HEK293 (cell line): ENCODE data around the gene COQ8B.
A peak's percentile ranks its signal among the peaks of the same experiment; 100 is the strongest.

Source experiments
- GLIS2 ChIP-seq: fragments of 450-650 bp; formaldehyde crosslinking; IDR thresholded peaks from 2 replicates; pipeline ENCODE4 v1.5.1; 2016; ENCODE audit warnings: missing biosample characterization, missing genetic modification characterization
- HOXA7 ChIP-seq: sonication (generic); formaldehyde crosslinking; IDR thresholded peaks from 2 replicates; pipeline ENCODE4 v1.8.1; 2022; ENCODE audit warnings: missing genetic modification reagents, borderline replicate concordance
- MYNN ChIP-seq: fragments of 450-650 bp; formaldehyde crosslinking; IDR thresholded peaks from 2 replicates; pipeline ENCODE4 v1.5.1; 2016; ENCODE audit warnings: missing biosample characterization, missing genetic modification characterization, borderline replicate concordance
- RBAK ChIP-seq: fragments of 450-650 bp; formaldehyde crosslinking; IDR thresholded peaks from 2 replicates; pipeline ENCODE4 v1.5.1; 2016; ENCODE audit warnings: missing biosample characterization, missing genetic modification characterization
- ZBTB17 ChIP-seq: fragments of 450-650 bp; formaldehyde crosslinking; IDR thresholded peaks from 2 replicates; pipeline ENCODE4 v1.5.1; 2016; ENCODE audit warnings: missing biosample characterization, missing genetic modification characterization
- ZEB2 ChIP-seq: fragments of 450-650 bp; formaldehyde crosslinking; IDR thresholded peaks from 2 replicates; pipeline ENCODE4 v1.5.1; 2016; ENCODE audit warnings: missing biosample characterization, missing genetic modification characterization
- ZNF175 ChIP-seq: fragments of 450-650 bp; formaldehyde crosslinking; IDR thresholded peaks from 2 replicates; pipeline ENCODE4 v1.5.1; 2016; ENCODE audit warnings: missing biosample characterization, missing genetic modification characterization
- ZNF202 ChIP-seq: fragments of 450-650 bp; formaldehyde crosslinking; IDR thresholded peaks from 2 replicates; pipeline ENCODE4 v1.5.1; 2016; ENCODE audit warnings: missing biosample characterization, missing genetic modification characterization, borderline replicate concordance
- ZNF274 ChIP-seq, 2 experiments: fragments of 200-500 bp in 1 of 2; fragments of 450-650 bp in 1 of 2; sonication (Bioruptor generic) in 1 of 2; formaldehyde crosslinking in 1 of 2; IDR thresholded peaks; 2 replicates each; pipeline versions ENCODE4 v1.5.1 to v1.6.1; 2014 to 2016; ENCODE audit warnings: borderline replicate concordance in 1 of 2, inconsistent platforms in 1 of 2, low read length in 1 of 2, missing biosample characterization in 1 of 2, missing genetic modification characterization in 1 of 2
- ZNF37A ChIP-seq: fragments of 450-650 bp; IDR thresholded peaks from 2 replicates; pipeline ENCODE4 v1.5.1; 2018; ENCODE audit warnings: missing biosample characterization, missing genetic modification characterization
- ZNF404 ChIP-seq: fragments of 450-650 bp; formaldehyde crosslinking; IDR thresholded peaks from 2 replicates; pipeline ENCODE4 v1.5.1; 2017; ENCODE audit warnings: missing biosample characterization, missing genetic modification characterization
- ZNF426 ChIP-seq: fragments of 450-650 bp; formaldehyde crosslinking; IDR thresholded peaks from 2 replicates; pipeline ENCODE4 v1.5.1; 2017; ENCODE audit warnings: missing biosample characterization, missing genetic modification characterization, mild to moderate bottlenecking, inconsistent platforms, moderate library complexity
- ZNF529 ChIP-seq: fragments of 450-650 bp; formaldehyde crosslinking; IDR thresholded peaks from 2 replicates; pipeline ENCODE4 v1.5.1; 2017; ENCODE audit warnings: missing genetic modification characterization, missing biosample characterization; ENCODE audit not compliant: insufficient replicate concordance
- ZNF549 ChIP-seq: fragments of 450-650 bp; IDR thresholded peaks from 2 replicates; pipeline ENCODE4 v1.5.1; 2018; ENCODE audit warnings: missing biosample characterization, missing genetic modification characterization, mild to moderate bottlenecking, inconsistent platforms, moderate library complexity
- ZNF585B ChIP-seq: fragments of 450-650 bp; formaldehyde crosslinking; IDR thresholded peaks from 2 replicates; pipeline ENCODE4 v1.5.1; 2016; ENCODE audit warnings: missing biosample characterization, missing genetic modification characterization
- ZNF701 ChIP-seq: fragments of 450-650 bp; formaldehyde crosslinking; IDR thresholded peaks from 2 replicates; pipeline ENCODE4 v1.5.1; 2016; ENCODE audit warnings: missing biosample characterization, missing genetic modification characterization
- ZNF76 ChIP-seq: fragments of 450-650 bp; formaldehyde crosslinking; IDR thresholded peaks from 2 replicates; pipeline ENCODE4; 2016; ENCODE audit warnings: low read depth, missing biosample characterization, missing genetic modification characterization, borderline replicate concordance
- ZNF791 ChIP-seq: fragments of 450-650 bp; formaldehyde crosslinking; IDR thresholded peaks from 2 replicates; pipeline ENCODE4 v1.5.1; 2016; ENCODE audit warnings: missing biosample characterization, missing genetic modification characterization
- TF ChIP-seq, protein P1 (sequence below): fragments of 450-650 bp; formaldehyde crosslinking; IDR thresholded peaks from 2 replicates; pipeline ENCODE4 v1.5.1; 2017; ENCODE audit warnings: missing biosample characterization, mild to moderate bottlenecking, missing genetic modification characterization, moderate library complexity
- TF ChIP-seq, protein P2 (sequence below): fragments of 450-650 bp; formaldehyde crosslinking; IDR thresholded peaks from 2 replicates; pipeline ENCODE4 v1.5.1; 2016; ENCODE audit warnings: missing biosample characterization, missing genetic modification characterization
- TF ChIP-seq, protein P3 (sequence below): fragments of 450-650 bp; formaldehyde crosslinking; IDR thresholded peaks from 2 replicates; pipeline ENCODE4 v1.5.1; 2017; ENCODE audit warnings: missing biosample characterization, missing genetic modification characterization
- TF ChIP-seq, protein P4 (sequence below): fragments of 450-650 bp; formaldehyde crosslinking; conservative IDR thresholded peaks from 2 replicates; pipeline ENCODE4 v1.5.1; 2016; ENCODE audit warnings: low read depth, missing biosample characterization, missing genetic modification characterization
- TF ChIP-seq, protein P5 (sequence below): fragments of 450-650 bp; formaldehyde crosslinking; IDR thresholded peaks from 2 replicates; pipeline ENCODE4 v1.5.1; 2016; ENCODE audit warnings: missing biosample characterization, missing genetic modification characterization
- TF ChIP-seq, protein P6 (sequence below): fragments of 450-650 bp; formaldehyde crosslinking; IDR thresholded peaks from 2 replicates; pipeline ENCODE4 v1.5.1; 2016; ENCODE audit warnings: missing biosample characterization, missing genetic modification characterization

Gene COQ8B

DNA sequence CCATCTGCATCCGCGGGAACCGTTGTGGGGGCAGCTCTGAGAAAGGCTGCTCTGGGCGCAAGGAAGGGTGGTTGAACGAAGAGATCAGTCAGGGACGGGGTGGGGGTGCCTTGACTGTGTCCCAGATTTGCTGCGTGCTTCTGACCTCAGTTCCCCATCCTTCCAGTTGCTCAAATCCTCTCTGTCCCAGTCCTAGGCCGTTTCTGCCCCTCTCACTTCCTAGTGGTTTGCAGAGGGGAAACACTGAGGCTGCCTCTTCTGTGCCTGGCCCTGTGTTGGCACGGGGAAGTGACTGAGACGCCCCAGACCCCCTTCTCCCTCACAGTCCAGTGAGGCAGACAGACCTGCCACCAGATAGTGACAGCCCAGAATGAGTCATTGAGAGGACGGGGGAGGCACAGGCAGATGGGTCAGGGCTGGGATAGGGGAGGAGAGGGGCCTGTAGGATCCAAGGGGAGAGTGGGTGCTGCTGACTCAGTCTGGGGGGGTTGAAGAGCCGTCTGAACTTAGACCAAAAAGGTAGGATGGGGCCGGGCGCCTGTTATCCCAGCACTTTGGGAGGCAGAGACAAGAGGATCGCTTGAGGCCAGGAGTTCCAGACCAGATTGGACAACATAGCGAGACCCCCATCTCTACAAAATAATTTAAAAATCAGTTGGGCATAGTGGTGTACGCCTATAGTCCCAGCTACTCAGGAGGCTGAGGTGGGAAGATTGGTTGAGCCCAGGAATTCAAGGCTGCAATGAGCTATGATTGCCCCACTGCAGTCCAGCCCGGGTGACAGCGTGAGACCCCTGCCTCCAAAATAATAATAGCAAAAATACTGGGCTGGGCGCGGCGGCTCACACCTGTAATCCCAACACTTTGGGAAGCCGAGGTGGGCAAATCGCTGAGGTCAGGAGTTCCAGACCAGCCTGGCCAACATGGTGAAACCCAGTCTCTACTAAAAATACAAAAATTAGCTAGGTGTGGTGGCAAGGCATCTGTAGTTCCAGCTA, 52.7 kb downstream of the COQ8B start (continued):
- TF ChIP-seq, protein P1, sequence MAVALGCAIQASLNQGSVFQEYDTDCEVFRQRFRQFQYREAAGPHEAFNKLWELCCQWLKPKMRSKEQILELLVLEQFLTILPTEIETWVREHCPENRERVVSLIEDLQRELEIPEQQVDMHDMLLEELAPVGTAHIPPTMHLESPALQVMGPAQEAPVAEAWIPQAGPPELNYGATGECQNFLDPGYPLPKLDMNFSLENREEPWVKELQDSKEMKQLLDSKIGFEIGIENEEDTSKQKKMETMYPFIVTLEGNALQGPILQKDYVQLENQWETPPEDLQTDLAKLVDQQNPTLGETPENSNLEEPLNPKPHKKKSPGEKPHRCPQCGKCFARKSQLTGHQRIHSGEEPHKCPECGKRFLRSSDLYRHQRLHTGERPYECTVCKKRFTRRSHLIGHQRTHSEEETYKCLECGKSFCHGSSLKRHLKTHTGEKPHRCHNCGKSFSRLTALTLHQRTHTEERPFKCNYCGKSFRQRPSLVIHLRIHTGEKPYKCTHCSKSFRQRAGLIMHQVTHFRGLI (tag by site-specific recombination), result no peak
- peak; percentile 40 for TF ChIP-seq ZBTB17 (tag by site-specific recombination)
- TF ChIP-seq ZNF701 (tag by site-specific recombination), result no peak; the same call in 1 of the 2 replicates
- 0 out of 2 replicates have a peak, but pooled peaks have one; percentile 23 for TF ChIP-seq RBAK (tag by site-specific recombination)
- no peak for TF ChIP-seq ZNF426 (tag by site-specific recombination)
- TF ChIP-seq ZNF529, result no peak
- no peak for TF ChIP-seq ZNF76 (tag by site-specific recombination)
- TF ChIP-seq ZNF175 (tag by site-specific recombination), result no peak
- no peak for TF ChIP-seq ZNF202
- TF ChIP-seq, protein P2, sequence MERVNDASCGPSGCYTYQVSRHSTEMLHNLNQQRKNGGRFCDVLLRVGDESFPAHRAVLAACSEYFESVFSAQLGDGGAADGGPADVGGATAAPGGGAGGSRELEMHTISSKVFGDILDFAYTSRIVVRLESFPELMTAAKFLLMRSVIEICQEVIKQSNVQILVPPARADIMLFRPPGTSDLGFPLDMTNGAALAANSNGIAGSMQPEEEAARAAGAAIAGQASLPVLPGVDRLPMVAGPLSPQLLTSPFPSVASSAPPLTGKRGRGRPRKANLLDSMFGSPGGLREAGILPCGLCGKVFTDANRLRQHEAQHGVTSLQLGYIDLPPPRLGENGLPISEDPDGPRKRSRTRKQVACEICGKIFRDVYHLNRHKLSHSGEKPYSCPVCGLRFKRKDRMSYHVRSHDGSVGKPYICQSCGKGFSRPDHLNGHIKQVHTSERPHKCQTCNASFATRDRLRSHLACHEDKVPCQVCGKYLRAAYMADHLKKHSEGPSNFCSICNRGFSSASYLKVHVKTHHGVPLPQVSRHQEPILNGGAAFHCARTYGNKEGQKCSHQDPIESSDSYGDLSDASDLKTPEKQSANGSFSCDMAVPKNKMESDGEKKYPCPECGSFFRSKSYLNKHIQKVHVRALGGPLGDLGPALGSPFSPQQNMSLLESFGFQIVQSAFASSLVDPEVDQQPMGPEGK (tag by site-specific recombination), result no peak; the same call in 1 of the 2 replicates
- peak; percentile 53 for TF ChIP-seq GLIS2
- TF ChIP-seq MYNN (tag by site-specific recombination), result no peak
- TF ChIP-seq, protein P3, sequence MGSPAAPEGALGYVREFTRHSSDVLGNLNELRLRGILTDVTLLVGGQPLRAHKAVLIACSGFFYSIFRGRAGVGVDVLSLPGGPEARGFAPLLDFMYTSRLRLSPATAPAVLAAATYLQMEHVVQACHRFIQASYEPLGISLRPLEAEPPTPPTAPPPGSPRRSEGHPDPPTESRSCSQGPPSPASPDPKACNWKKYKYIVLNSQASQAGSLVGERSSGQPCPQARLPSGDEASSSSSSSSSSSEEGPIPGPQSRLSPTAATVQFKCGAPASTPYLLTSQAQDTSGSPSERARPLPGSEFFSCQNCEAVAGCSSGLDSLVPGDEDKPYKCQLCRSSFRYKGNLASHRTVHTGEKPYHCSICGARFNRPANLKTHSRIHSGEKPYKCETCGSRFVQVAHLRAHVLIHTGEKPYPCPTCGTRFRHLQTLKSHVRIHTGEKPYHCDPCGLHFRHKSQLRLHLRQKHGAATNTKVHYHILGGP (tag by site-specific recombination), result no peak
- no peak for TF ChIP-seq ZNF791 (tag by site-specific recombination)
- 0 out of 2 replicates have a peak, but pooled peaks have one; percentile 30 for TF ChIP-seq HOXA7 (CRISPR knock-in tag)
- TF ChIP-seq, protein P4, sequence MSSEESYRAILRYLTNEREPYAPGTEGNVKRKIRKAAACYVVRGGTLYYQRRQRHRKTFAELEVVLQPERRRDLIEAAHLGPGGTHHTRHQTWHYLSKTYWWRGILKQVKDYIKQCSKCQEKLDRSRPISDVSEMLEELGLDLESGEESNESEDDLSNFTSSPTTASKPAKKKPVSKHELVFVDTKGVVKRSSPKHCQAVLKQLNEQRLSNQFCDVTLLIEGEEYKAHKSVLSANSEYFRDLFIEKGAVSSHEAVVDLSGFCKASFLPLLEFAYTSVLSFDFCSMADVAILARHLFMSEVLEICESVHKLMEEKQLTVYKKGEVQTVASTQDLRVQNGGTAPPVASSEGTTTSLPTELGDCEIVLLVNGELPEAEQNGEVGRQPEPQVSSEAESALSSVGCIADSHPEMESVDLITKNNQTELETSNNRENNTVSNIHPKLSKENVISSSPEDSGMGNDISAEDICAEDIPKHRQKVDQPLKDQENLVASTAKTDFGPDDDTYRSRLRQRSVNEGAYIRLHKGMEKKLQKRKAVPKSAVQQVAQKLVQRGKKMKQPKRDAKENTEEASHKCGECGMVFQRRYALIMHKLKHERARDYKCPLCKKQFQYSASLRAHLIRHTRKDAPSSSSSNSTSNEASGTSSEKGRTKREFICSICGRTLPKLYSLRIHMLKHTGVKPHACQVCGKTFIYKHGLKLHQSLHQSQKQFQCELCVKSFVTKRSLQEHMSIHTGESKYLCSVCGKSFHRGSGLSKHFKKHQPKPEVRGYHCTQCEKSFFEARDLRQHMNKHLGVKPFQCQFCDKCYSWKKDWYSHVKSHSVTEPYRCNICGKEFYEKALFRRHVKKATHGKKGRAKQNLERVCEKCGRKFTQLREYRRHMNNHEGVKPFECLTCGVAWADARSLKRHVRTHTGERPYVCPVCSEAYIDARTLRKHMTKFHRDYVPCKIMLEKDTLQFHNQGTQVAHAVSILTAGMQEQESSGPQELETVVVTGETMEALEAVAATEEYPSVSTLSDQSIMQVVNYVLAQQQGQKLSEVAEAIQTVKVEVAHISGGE (tag by site-specific recombination), result no peak
- TF ChIP-seq, protein P5, sequence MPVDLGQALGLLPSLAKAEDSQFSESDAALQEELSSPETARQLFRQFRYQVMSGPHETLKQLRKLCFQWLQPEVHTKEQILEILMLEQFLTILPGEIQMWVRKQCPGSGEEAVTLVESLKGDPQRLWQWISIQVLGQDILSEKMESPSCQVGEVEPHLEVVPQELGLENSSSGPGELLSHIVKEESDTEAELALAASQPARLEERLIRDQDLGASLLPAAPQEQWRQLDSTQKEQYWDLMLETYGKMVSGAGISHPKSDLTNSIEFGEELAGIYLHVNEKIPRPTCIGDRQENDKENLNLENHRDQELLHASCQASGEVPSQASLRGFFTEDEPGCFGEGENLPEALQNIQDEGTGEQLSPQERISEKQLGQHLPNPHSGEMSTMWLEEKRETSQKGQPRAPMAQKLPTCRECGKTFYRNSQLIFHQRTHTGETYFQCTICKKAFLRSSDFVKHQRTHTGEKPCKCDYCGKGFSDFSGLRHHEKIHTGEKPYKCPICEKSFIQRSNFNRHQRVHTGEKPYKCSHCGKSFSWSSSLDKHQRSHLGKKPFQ (tag by site-specific recombination), result no peak
- TF ChIP-seq ZNF274 (IDR thresholded peaks at IDR 0.05; ENCODE audit: low read length), result no peak
- no peak for TF ChIP-seq ZNF274 (tag by site-specific recombination; IDR thresholded peaks at IDR 0.05; ENCODE audit: borderline replicate concordance)
- TF ChIP-seq ZNF404 (tag by site-specific recombination), result no peak
- no peak for TF ChIP-seq ZNF37A (tag by site-specific recombination)
- TF ChIP-seq ZNF585B (tag by site-specific recombination), result no peak
- TF ChIP-seq ZNF549 (tag by site-specific recombination), result no peak
- TF ChIP-seq, protein P6, sequence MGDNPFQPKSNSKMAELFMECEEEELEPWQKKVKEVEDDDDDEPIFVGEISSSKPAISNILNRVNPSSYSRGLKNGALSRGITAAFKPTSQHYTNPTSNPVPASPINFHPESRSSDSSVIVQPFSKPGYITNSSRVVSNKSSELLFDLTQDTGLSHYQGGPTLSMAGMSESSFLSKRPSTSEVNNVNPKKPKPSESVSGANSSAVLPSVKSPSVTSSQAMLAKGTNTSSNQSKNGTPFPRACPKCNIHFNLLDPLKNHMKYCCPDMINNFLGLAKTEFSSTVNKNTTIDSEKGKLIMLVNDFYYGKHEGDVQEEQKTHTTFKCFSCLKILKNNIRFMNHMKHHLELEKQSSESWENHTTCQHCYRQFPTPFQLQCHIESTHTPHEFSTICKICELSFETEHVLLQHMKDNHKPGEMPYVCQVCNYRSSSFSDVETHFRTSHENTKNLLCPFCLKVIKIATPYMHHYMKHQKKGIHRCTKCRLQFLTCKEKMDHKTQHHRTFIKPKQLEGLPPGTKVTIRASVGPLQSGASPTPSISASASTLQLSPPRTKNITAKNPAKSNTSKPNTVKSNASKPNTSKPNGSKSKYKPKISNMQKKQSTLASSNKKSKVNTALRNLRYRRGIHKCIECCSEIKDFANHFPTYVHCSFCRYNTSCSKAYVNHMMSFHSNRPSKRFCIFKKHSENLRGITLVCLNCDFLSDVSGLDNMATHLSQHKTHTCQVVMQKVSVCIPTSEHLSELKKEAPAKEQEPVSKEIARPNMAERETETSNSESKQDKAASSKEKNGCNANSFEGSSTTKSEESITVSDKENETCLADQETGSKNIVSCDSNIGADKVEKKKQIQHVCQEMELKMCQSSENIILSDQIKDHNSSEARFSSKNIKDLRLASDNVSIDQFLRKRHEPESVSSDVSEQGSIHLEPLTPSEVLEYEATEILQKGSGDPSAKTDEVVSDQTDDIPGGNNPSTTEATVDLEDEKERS (tag by site-specific recombination), result no peak
- 0 out of 2 replicates have a peak, but pooled peaks have one; percentile 17 for TF ChIP-seq ZEB2
